NCI-H128 (cell line): ENCODE data around the gene P4HA1.

Experiments
- DNase-seq: peaks from one replicate; lab custom pipeline; 2025; ENCODE audit not compliant: unreplicated experiment; lab: John Stamatoyannopoulos, UW

The P4HA1 gene

GRCh38 chr10:72981028-72981881 lies 115.4 kb downstream of the P4HA1 start:
- no peak for DNase-seq

GRCh38 chr10:72980348-72980747 lies 116.3 kb downstream of the P4HA1 start:
- DNase-seq, result no peak

- no peak for DNase-seq
Measured at GRCh38 chr10:72979709-72980108, 117.0 kb downstream of the P4HA1 start.

GRCh38 chr10:72976886-72977285 lies 119.8 kb downstream of the P4HA1 start:
- DNase-seq, result no peak
